Stimulated activated naive B cell treated with anti-CD40 and anti-IgM and Interleukin-4, amounts not matched to agents 10 μg/mL and 1 μg/mL and 100 μg/mL, for 72 hours (primary cell): ENCODE data around the gene PCDHGB2.
"Not testable (repeated sequence)": the region's sequence is repeated elsewhere in the genome, so short reads cannot be mapped to it uniquely, and the experiment has no call there.

Experiments
- ATAC-seq, 2 donors: fragments of 150-1000 bp; cut with Tn5 transposase; replicated peaks; 2 replicates each; pipeline ENCODE4 v1.10.0; 2021; ENCODE audit warnings: moderate library complexity in 1 of 2
- DNase-seq: peaks from one replicate; pipeline ENCODE4 v3.0.0; 2021
- H3K27ac Mint-ChIP-seq: one replicate; pipeline ENCODE4 v1.8.0; 2022; ENCODE audit warnings: mild to moderate bottlenecking, mixed read lengths
- H3K27me3 Mint-ChIP-seq, 2 donors: one replicate each; pipeline ENCODE4 v1.8.0; 2022; ENCODE audit warnings: mixed read lengths in 2 of 2
- H3K36me3 Mint-ChIP-seq, 2 donors: one replicate each; pipeline ENCODE4 v1.8.0; 2022; ENCODE audit warnings: mixed read lengths in 2 of 2, mild to moderate bottlenecking in 1 of 2
- H3K4me1 Mint-ChIP-seq, 2 donors: one replicate each; pipeline ENCODE4 v1.8.0; 2022; ENCODE audit warnings: mixed read lengths in 2 of 2, mild to moderate bottlenecking in 1 of 2
- H3K4me3 Mint-ChIP-seq, 2 donors: one replicate each; pipeline ENCODE4 v1.8.0; 2022; ENCODE audit warnings: mild to moderate bottlenecking in 2 of 2, mixed read lengths in 2 of 2, moderate library complexity in 1 of 2
- H3K9me3 Mint-ChIP-seq, 2 donors: one replicate each; pipeline ENCODE4 v1.8.0; 2022; ENCODE audit warnings: mixed read lengths in 2 of 2, mild to moderate bottlenecking in 1 of 2

PCDHGB2 gene

GRCh38 chr5:141362719-141363118 lies 2.9 kb downstream of the PCDHGB2 start:
- H3K27ac Mint-ChIP-seq, result peak overlapping the region; percentile 44

GRCh38 chr5:141363952-141364660 lies 4.3 kb downstream of the PCDHGB2 start, which contains the start of gene PCDHGA5:
PCDHGA5 (plus strand) TSS chr5:141364162; CDS start chr5:141364331, 169 bp downstream.
- Mint-ChIP-seq H3K27ac (peak within 1 kb of the TSS; percentile 81), H3K27me3 (peaks cover 66 to 73% of the 10 kb centered on the region in 2 donors), H3K36me3 (peaks cover 25 to 40% of the 10 kb centered on the region in 2 donors), H3K4me3 (peak within 1 kb of the TSS in 1 of 2 donors; percentile 32), H3K4me1 (no peaks in the 10 kb centered on the region), H3K9me3 (peaks cover 20 to 28% of the 10 kb centered on the region in 2 donors)
- ATAC-seq, result no peak
- no peak for DNase-seq

More at GRCh38 chr5:141362719-141363118, 2.9 kb downstream of the PCDHGB2 start:
- Mint-ChIP-seq H3K27me3 (peaks cover 64 to 76% of the 10 kb centered on the region in 2 donors), H3K36me3 (peaks cover 25 to 40% of the 10 kb centered on the region in 2 donors), H3K9me3 (peaks cover 20 to 28% of the 10 kb centered on the region in 2 donors), H3K4me1 (no peaks in the 10 kb centered on the region), H3K4me3 (peak overlapping the region in 1 of 2 donors; percentile 17)
- DNase-seq, result no peak
- ATAC-seq, result no peak

DNA sequence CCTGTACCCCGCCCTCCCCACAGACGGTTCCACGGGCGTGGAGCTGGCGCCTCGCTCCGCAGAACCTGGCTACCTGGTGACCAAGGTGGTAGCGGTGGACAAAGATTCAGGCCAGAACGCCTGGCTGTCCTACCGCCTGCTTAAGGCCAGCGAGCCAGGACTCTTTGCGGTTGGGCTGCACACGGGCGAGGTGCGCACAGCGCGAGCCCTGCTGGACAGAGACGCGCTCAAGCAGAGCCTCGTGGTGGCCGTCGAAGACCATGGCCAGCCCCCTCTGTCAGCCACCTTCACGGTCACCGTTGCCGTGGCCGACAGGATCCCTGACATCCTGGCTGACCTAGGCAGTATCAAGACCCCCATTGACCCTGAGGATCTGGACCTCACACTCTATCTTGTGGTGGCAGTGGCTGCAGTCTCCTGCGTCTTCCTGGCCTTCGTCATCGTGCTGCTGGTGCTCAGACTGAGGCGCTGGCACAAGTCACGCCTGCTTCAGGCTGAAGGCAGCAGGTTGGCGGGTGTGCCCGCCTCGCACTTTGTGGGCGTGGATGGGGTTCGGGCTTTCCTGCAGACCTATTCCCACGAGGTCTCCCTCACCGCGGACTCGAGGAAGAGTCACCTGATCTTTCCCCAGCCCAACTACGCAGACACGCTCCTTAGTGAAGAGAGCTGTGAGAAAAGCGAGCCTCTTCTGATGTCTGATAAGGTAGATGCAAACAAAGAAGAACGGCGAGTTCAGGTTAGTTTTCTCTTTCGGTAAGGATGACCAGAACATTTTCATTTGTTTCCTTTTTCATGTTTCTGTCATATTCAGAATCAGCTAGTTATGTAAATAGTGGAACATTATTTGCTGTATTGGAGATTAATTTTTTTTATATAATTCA lies 6.5 kb downstream of the PCDHGB2 start:
- peaks cover 16 to 37% of the 10 kb centered on the region in 2 donors for H3K36me3 Mint-ChIP-seq
- H3K27ac Mint-ChIP-seq, result peak overlapping the region; percentile 5
- peaks cover 17 to 28% of the 10 kb centered on the region in 2 donors for H3K9me3 Mint-ChIP-seq
- peaks cover 0 to 3% of the 10 kb centered on the region in 2 donors for H3K4me1 Mint-ChIP-seq
- no peak for ATAC-seq
- H3K4me3 Mint-ChIP-seq, result no peak overlapping the region
- no peak for DNase-seq
- H3K27me3 Mint-ChIP-seq, result peaks cover 61 to 69% of the 10 kb centered on the region in 2 donors

GRCh38 chr5:141369994-141370848 lies 10.4 kb downstream of the PCDHGB2 start, which contains the start of gene PCDHGB3:
PCDHGB3 (plus strand) TSS chr5:141370242; CDS start chr5:141370395, 153 bp downstream.
- Mint-ChIP-seq H3K36me3 (peaks cover 13 to 17% of the 10 kb centered on the region in 2 donors), H3K4me1 (peaks cover 0 to 4% of the 10 kb centered on the region in 2 donors), H3K4me3 (peak within 1 kb of the TSS; percentile 83 to 91), H3K9me3 (peaks cover 23 to 25% of the 10 kb centered on the region in 2 donors), H3K27ac (peak within 1 kb of the TSS; percentile 94), H3K27me3 (peaks cover 54 to 73% of the 10 kb centered on the region in 2 donors)
- no peak for DNase-seq
- ATAC-seq, result peak; percentile 57 to 73

DNA sequence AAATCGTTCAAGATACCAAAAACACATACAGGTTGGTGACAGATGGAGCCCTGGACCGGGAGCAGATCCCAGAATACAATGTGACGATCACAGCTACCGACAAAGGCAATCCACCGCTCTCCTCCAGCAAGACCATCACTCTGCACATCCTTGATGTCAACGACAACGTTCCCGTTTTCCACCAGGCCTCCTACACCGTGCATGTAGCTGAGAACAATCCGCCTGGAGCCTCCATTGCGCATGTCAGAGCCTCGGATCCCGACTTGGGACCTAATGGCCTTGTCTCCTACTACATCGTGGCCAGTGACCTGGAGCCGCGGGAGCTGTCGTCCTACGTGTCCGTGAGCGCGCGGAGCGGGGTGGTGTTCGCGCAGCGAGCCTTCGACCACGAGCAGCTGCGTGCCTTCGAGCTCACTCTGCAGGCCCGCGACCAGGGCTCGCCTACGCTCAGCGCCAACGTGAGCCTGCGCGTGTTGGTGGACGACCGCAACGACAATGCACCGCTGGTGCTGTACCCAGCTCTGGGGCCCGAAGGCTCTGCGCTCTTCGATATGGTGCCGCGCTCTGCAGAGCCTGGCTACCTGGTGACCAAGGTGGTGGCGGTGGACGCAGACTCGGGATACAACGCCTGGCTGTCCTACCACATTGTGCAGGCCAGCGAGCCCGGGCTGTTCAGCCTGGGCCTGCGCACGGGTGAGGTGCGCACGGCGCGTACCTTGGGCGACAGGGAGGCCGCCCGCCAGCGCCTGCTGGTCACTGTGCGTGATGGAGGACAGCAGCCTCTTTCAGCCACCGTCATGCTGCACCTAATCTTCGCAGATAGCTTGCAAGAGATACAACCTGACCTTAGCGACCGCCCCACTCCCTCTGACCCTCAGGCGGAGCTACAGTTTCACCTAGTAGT lies 12.0 kb downstream of the PCDHGB2 start:
- Mint-ChIP-seq H3K36me3 (peaks cover 11 to 17% of the 10 kb centered on the region in 2 donors), H3K4me3 (no peak overlapping the region), H3K27ac (peak overlapping the region; percentile 81), H3K27me3 (peaks cover 47 to 71% of the 10 kb centered on the region in 2 donors), H3K9me3 (peaks cover 22 to 24% of the 10 kb centered on the region in 2 donors), H3K4me1 (peaks cover 0 to 6% of the 10 kb centered on the region in 2 donors)
- DNase-seq (no peak), ATAC-seq (no peak)

DNA sequence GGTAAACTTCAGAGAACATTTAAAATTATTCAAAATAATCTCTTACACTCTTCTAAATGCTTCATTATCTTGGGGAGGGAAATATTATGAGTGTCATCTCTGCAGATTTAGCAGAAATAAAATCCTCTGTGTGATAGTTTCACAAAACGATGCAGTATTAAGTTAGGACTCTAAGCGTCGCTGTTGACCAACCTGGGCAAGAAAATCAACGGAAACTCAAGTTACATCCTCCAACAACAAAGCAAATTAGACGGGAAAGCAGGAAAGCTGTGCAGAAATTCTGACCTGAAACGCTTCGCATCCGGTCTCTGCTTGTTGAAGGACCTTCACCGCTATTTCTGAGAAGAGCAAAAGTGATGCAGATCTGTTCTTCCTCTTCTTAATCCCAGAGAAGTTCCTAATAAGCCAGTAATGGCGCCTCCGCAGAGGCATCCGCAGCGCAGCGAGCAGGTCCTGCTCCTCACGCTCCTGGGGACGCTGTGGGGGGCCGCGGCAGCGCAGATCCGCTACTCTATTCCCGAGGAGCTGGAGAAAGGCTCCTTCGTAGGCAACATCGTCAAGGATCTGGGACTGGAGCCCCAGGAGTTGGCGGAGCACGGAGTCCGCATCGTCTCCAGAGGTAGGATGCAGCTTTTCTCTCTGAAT lies 14.0 kb downstream of the PCDHGB2 start, which contains the start of gene PCDHGA6:
Gene PCDHGA6 (plus strand): TSS at position 219 of the 645 bp plus-strand sequence. CDS start 193 bp downstream, at position 412.
- peak within 1 kb of the TSS in 1 of 2 donors; percentile 30 for H3K4me3 Mint-ChIP-seq
- H3K9me3 Mint-ChIP-seq, result peaks cover 24% of the 10 kb centered on the region in 2 donors
- DNase-seq (no peak), ATAC-seq (no peak)
- H3K27ac Mint-ChIP-seq, result no peak within 1 kb of the TSS
- H3K27me3 Mint-ChIP-seq, result peaks cover 40 to 70% of the 10 kb centered on the region in 2 donors
- peaks cover 0 to 6% of the 10 kb centered on the region in 2 donors for H3K4me1 Mint-ChIP-seq
- peaks cover 11 to 17% of the 10 kb centered on the region in 2 donors for H3K36me3 Mint-ChIP-seq

GRCh38 chr5:141374627-141375026 lies 14.8 kb downstream of the PCDHGB2 start:
- DNase-seq (no peak), ATAC-seq (no peak)
- peaks cover 11 to 17% of the 10 kb centered on the region in 2 donors for H3K36me3 Mint-ChIP-seq
- H3K4me3 Mint-ChIP-seq, result no peak overlapping the region
- peaks cover 0 to 6% of the 10 kb centered on the region in 2 donors for H3K4me1 Mint-ChIP-seq
- no peak overlapping the region for H3K27ac Mint-ChIP-seq
- peaks cover 24 to 26% of the 10 kb centered on the region in 2 donors for H3K9me3 Mint-ChIP-seq
- peaks cover 38 to 67% of the 10 kb centered on the region in 2 donors for H3K27me3 Mint-ChIP-seq

DNA sequence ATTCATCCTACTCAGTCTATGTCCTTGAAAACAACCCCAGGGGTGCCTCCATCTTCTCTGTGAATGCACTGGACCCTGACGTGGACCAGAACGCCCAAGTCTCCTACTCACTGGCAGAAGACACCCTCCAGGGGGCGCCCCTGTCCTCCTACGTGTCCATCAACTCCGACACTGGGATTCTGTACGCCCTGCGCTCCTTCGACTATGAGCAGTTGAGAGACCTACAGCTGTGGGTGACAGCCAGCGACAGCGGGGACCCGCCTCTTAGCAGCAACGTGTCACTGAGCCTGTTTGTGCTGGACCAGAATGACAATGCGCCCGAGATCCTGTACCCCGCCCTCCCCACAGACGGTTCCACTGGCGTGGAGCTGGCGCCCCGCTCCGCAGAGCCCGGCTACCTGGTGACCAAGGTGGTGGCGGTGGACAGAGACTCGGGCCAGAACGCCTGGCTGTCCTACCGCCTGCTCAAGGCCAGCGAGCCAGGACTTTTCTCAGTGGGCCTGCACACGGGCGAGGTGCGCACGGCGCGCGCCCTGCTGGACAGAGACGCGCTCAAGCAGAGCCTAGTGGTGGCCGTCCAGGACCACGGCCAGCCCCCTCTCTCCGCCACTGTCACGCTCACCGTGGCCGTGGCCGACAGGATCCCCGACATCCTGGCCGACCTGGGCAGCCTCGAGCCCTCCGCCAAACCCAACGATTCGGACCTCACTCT lies 15.8 kb downstream of the PCDHGB2 start:
- Mint-ChIP-seq H3K36me3 (peaks cover 11 to 13% of the 10 kb centered on the region in 2 donors), H3K9me3 (peaks cover 21 to 26% of the 10 kb centered on the region in 2 donors), H3K27me3 (peaks cover 37 to 66% of the 10 kb centered on the region in 2 donors)
- H3K27ac Mint-ChIP-seq, H3K4me3 Mint-ChIP-seq, H3K4me1 Mint-ChIP-seq, ATAC-seq, DNase-seq: not testable (repeated sequence)

- peaks cover 7 to 8% of the 10 kb centered on the region in 2 donors for H3K9me3 Mint-ChIP-seq
- DNase-seq, result no peak
- H3K36me3 Mint-ChIP-seq, result peaks cover 4 to 5% of the 10 kb centered on the region in 2 donors
- peaks cover 57 to 69% of the 10 kb centered on the region in 2 donors for H3K27me3 Mint-ChIP-seq
- no peak for ATAC-seq
- peak within 1 kb of the TSS; percentile 70 to 81 for H3K4me3 Mint-ChIP-seq
- peak within 1 kb of the TSS; percentile 14 for H3K27ac Mint-ChIP-seq
- H3K4me1 Mint-ChIP-seq, result peaks cover 0 to 4% of the 10 kb centered on the region in 2 donors
Observed at GRCh38 chr5:141382469-141383294, 22.9 kb downstream of the PCDHGB2 start, which contains the start of gene PCDHGA7. PCDHGA7 (plus strand) TSS chr5:141382742; CDS start chr5:141382900, 158 bp downstream.

DNA sequence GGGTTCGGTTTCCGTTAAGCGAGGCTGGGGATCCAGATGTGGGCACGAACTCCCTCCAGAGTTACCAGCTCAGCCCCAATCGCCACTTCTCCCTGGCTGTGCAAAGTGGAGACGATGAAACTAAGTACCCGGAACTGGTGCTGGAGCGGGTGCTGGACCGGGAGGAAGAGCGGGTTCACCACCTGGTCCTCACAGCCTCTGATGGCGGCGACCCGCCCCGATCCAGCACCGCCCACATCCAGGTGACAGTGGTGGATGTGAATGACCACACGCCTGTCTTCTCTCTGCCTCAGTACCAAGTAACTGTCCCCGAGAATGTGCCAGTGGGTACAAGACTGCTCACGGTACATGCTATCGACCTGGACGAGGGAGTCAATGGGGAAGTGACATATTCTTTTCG lies 23.6 kb downstream of the PCDHGB2 start:
- H3K27me3 Mint-ChIP-seq, result peaks cover 58 to 71% of the 10 kb centered on the region in 2 donors

More for the DNA sequence above, 23.6 kb downstream of the PCDHGB2 start:
- peaks cover 0 to 4% of the 10 kb centered on the region in 2 donors for H3K4me1 Mint-ChIP-seq
- no peak for ATAC-seq
- peaks cover 8 to 9% of the 10 kb centered on the region in 2 donors for H3K9me3 Mint-ChIP-seq
- H3K36me3 Mint-ChIP-seq, result peaks cover 4 to 6% of the 10 kb centered on the region in 2 donors
- peak overlapping the region in 1 of 2 donors; percentile 81 for H3K4me3 Mint-ChIP-seq
- no peak overlapping the region for H3K27ac Mint-ChIP-seq
- DNase-seq, result no peak
